Common myeloid progenitor, CD34-positive (primary cell): ENCODE data around the gene ENDOU.

Experiments
- CTCF ChIA-PET: fragments of 350-600 bp; sonication (Branson Sonifier 250); formaldehyde crosslinking; loops from one replicate; lab custom pipeline; 2021; ENCODE audit warnings: antibody characterized with exemption; lab: Charles Lee
- POLR2A ChIA-PET: fragments of 350-600 bp; sonication (Branson Sonifier 250); formaldehyde crosslinking; loops from one replicate; lab custom pipeline; 2021; ENCODE audit warnings: antibody characterized with exemption; lab: Charles Lee
- DNase-seq, 3 donors: peaks; one replicate each; pipeline versions ENCODE4 v3.0.0 to v3.0.0-alpha.2; 2013
- H3K27ac ChIP-seq, 2 experiments: 1 replicate in 1 of 2; 2 replicates in 1 of 2; pipeline ENCODE4 v1.7.0; 2013; ENCODE audit warnings: inconsistent platforms in 2 of 2, low read length in 2 of 2, mild to moderate bottlenecking in 2 of 2, low read depth in 1 of 2, moderate library complexity in 1 of 2; ENCODE audit not compliant: severe bottlenecking in 2 of 2, insufficient read depth in 1 of 2, poor library complexity in 1 of 2
- H3K27me3 ChIP-seq, 5 experiments: replicated peaks in 2 of 5; 1 replicate in 3 of 5; 2 replicates in 2 of 5; pipeline versions ENCODE4 v1.6.1 to v1.7.0; 2013; ENCODE audit warnings: low read length in 4 of 5, mild to moderate bottlenecking in 2 of 5, moderate library complexity in 2 of 5, inconsistent platforms in 1 of 5; ENCODE audit not compliant: insufficient read depth in 5 of 5, control insufficient read depth in 4 of 5
- H3K36me3 ChIP-seq, 4 experiments: 1 replicate in 2 of 4; 2 replicates in 2 of 4; pipeline versions ENCODE4 v1.6.1 to v1.7.0; 2013; ENCODE audit warnings: low read length in 3 of 4, control low read depth in 1 of 4, mild to moderate bottlenecking in 1 of 4; ENCODE audit not compliant: control insufficient read depth in 4 of 4, insufficient read depth in 4 of 4
- H3K4me1 ChIP-seq, 4 experiments: 1 replicate in 3 of 4; 2 replicates in 1 of 4; pipeline versions ENCODE4 v1.6.1 to v1.7.1; 2013; ENCODE audit warnings: low read length in 3 of 4, mild to moderate bottlenecking in 3 of 4, control low read depth in 1 of 4, inconsistent platforms in 1 of 4, moderate library complexity in 1 of 4; ENCODE audit not compliant: control insufficient read depth in 4 of 4, insufficient read depth in 4 of 4; ENCODE audit errors: control extremely low read depth in 1 of 4
- H3K4me3 ChIP-seq, 7 experiments: 1 replicate in 4 of 7; 2 replicates in 3 of 7; pipeline versions ENCODE4 v1.5.1 to v1.7.0; 2013; ENCODE audit warnings: mild to moderate bottlenecking in 7 of 7, low read length in 6 of 7, moderate library complexity in 6 of 7, inconsistent platforms in 2 of 7, low read depth in 2 of 7, control low read depth in 1 of 7; ENCODE audit not compliant: insufficient read depth in 4 of 7, control insufficient read depth in 1 of 7; ENCODE audit errors: extremely low read depth in 1 of 7
- H3K9me3 ChIP-seq, 5 experiments: 1 replicate in 4 of 5; 2 replicates in 1 of 5; pipeline versions ENCODE4 v1.6.1 to v1.7.1; 2013; ENCODE audit warnings: low read length in 4 of 5, mild to moderate bottlenecking in 2 of 5, inconsistent platforms in 1 of 5, low read depth in 1 of 5, moderate library complexity in 1 of 5; ENCODE audit not compliant: control insufficient read depth in 4 of 5, insufficient read depth in 2 of 5; ENCODE audit errors: control extremely low read depth in 1 of 5
- WGBS: methylation state at CpG from one replicate; pipeline ENCODE4 v1.1.5; 2013; ENCODE audit not compliant: insufficient coverage; 5-methylcytosine and 5-hydroxymethylcytosine counted together

The ENDOU gene

DNA sequence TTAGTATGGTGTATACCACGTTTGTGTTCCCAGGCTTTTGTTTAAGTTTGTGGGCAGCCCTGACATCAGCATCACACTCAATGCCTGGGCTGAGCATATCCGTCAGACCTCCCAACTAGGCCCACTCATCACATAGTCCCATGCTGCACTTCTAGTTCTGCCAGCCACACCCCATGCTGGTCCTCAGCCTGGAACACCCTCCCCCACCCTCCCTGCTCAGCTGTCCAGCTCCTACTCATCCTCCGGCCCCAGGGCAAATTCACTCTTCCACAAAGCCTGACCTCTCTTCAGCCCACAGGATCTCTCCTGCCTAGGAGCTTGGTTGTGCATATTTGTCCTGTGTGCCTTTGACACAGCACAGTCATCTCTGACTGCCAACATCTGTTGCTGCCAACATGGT, 3.9 kb upstream of the ENDOU start:
- POLR2A ChIA-PET: no interaction called here
- no peaks in the 10 kb centered on the region for H3K4me1 ChIP-seq
- CTCF ChIA-PET: interaction anchor here (1.2 to 35.4 kb wide), 5 partner anchors 12 to 113 kb away, joined by 3 to 1109 read pairs (median 55); partner anchors contain the start of gene SLC48A1
- no peak overlapping the region for H3K4me3 ChIP-seq
- H3K36me3 ChIP-seq: no peaks in the 10 kb centered on the region
- no peak for DNase-seq
- no peaks in the 10 kb centered on the region for H3K27me3 ChIP-seq
- H3K9me3 ChIP-seq: no peaks in the 10 kb centered on the region
- whole genome bisulfite sequencing: 90% methylated on average over 3 of the region's 3 CpGs
- no peak overlapping the region for H3K27ac ChIP-seq

DNA sequence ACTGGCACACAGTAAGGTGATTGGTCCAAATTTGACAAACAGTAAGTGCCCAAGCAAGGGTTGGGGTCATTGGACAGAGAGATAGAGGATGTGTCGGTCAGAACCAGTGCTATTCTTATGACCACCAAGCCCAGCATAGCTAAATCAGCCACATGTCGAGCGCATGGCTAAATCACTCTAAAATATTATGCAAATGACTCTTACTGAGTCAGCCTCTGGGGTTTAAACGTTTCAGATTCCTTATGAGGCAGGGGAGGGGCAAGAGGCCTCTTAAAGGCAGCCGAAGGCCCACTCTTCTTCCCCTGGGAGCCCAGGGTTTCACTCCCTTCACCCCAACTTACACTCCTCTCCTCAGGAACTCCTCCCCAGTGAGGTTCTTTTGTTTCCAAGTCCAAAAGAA, 603 bp upstream of the ENDOU start:
- peaks cover 0 to 5% (median under 1%) of the 10 kb centered on the region in 4 experiments for H3K36me3 ChIP-seq
- WGBS: 83% methylated on average over 5 of the region's 5 CpGs
- peaks cover 0 to 12% (median 8%) of the 10 kb centered on the region in 4 experiments for H3K4me1 ChIP-seq
- H3K27me3 ChIP-seq: peaks cover 0 to under 1% (median 0%) of the 10 kb centered on the region in 5 experiments
- ChIA-PET CTCF (interaction anchor here (0.8 to 23.2 kb wide), 6 partner anchors 11 to 112 kb away, joined by 3 to 664 read pairs (median 11); partner anchors contain the start of gene SLC48A1), POLR2A (no interaction called here)
- H3K9me3 ChIP-seq: no peaks in the 10 kb centered on the region
- DNase-seq: no peak
- H3K27ac ChIP-seq: no peak overlapping the region
- H3K4me3 ChIP-seq: no peak overlapping the region

DNA sequence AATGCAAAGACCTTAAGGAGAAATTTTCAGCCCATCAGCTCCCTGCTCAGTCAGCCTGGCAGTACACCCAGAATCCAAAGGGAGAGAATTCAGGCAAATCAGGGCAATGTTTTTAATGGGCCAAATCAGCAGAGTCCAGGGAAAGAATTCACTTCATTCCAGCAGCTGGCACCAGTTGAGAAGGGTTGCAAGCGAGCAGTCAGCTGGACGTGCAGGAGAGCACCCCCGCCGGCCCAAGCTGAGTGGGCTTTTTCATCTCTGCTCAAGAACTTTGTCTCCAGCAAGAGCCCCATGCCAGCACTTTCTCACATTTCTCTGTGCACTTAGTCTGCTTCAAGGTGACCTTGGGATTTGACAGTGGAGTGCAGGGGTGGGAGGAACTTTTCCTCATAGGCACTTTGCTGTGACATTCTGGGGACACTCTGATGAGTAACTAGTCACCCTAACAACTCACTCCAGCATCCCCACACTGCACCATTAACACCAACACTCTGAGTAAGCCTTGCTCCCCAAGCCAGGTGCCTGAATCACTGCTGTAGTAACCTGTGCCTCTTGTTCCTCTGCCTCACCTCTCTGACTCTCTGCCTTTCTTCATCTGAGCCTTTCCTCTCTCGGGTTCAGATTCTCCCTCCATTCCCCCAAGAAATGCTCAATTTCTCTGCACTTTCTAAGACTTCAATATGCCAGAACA, 2.2 kb downstream of the ENDOU start:
- ChIA-PET POLR2A (interaction anchor here (0.9 kb wide), 1 partner anchor 18 kb away, joined by 3 read pairs; no protein-coding TSS in a partner anchor), CTCF (interaction anchor here (0.8 to 23.2 kb wide), 9 partner anchors 8 to 112 kb away, joined by 3 to 664 read pairs (median 5); partner anchors contain the start of gene SLC48A1)
- Histone ChIP-seq H3K4me1 (peaks cover 0 to 20% (median 13%) of the 10 kb centered on the region in 4 experiments), H3K27ac (no peak overlapping the region), H3K36me3 (peaks cover 0 to 5% (median under 1%) of the 10 kb centered on the region in 4 experiments), H3K9me3 (no peaks in the 10 kb centered on the region), H3K4me3 (no peak overlapping the region), H3K27me3 (peaks cover 0 to 2% (median 0%) of the 10 kb centered on the region in 5 experiments)
- DNase-seq: no peak
- WGBS: 96% methylated on average over 3 of the region's 5 CpGs

DNA sequence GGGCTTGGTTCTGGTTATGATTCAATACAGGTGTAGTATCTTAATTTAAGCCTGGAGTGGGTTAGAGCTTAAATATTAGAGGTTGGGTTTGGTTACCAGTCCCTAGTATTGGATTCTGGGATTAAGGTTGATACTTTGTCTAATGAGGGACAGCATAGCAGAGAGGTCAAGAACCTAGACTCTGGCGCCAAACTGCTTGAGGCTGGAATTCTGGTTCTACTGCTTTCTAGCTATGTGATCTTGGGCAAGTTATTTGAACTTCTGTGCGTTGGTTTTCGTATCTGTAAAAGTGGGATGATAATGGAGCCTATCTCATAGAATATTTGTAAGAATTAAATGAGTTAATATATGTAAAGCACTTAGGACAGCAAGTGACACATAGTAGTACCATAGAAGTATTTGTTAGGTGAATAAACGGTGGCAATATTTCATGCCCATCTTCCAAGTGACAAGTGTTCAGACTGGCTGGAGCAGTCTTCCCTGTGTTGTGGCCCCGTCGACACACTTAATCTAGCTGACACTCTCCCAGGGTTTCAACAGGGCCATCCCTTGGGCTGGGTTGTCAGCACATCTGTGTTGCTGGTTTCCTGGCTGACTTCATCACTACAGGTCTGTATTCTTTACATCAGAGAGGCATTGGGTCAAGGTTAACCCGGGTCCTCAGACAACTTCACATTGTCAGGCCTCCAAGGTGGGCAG, 3.0 kb downstream of the ENDOU start:
- DNase-seq: no peak
- Histone ChIP-seq H3K4me3 (no peak overlapping the region), H3K27me3 (peaks cover 0 to 2% (median 0%) of the 10 kb centered on the region in 5 experiments), H3K4me1 (peaks cover under 1 to 28% (median 21%) of the 10 kb centered on the region in 4 experiments), H3K36me3 (peaks cover 0 to 5% (median under 1%) of the 10 kb centered on the region in 4 experiments), H3K9me3 (no peaks in the 10 kb centered on the region), H3K27ac (no peak overlapping the region)
- ChIA-PET CTCF (interaction anchor here (1.4 to 23.2 kb wide), 5 partner anchors 14 to 113 kb away, joined by 3 to 664 read pairs (median 73); partner anchors contain the start of gene SLC48A1), POLR2A (no interaction called here)
- 100% methylated on average over 3 of the region's 7 CpGs for WGBS

DNA sequence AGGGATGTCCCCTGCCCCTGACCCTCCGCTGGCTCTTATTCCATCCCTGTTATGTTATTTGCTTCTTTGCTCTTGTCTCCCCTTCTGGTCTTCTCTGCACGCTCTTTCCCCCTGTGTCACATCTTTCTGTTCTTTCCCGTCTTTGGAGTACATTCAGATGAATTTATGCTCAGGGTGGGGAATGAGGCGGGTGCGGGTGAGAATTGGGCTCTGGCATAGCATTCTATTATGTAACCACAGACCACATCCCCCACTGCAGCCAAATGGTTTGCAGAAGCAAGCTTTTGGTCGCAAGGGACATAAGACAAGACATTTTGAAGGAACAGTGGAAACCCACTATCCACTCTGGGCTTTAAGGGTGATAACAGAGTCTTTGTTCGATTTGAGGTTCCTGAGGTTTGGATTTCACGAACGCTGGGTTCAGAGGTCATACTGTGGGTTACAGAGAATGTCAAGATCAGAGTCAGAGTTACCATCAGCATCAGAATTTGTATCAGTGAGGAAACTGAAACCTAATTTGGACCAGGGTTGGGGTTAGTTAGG, 3.8 kb downstream of the ENDOU start:
- CTCF ChIA-PET: interaction anchor here (1.0 to 23.2 kb wide), 4 partner anchors 21 to 114 kb away, joined by 3 to 664 read pairs (median 140); partner anchors contain the start of gene SLC48A1
- H3K4me1 ChIP-seq: peaks cover 2 to 36% (median 28%) of the 10 kb centered on the region in 4 experiments
- peaks cover 0 to 5% (median under 1%) of the 10 kb centered on the region in 4 experiments for H3K36me3 ChIP-seq
- no peak overlapping the region for H3K27ac ChIP-seq
- H3K4me3 ChIP-seq: peak overlapping the region in 1 of 7 experiments; percentile 6
- H3K9me3 ChIP-seq: no peaks in the 10 kb centered on the region
- POLR2A ChIA-PET: no interaction called here
- peak; percentile 50 to 88 (median 88) for DNase-seq
- H3K27me3 ChIP-seq: peaks cover 0 to 2% (median 0%) of the 10 kb centered on the region in 5 experiments
- 18% methylated on average over 4 of the region's 9 CpGs for WGBS

DNA sequence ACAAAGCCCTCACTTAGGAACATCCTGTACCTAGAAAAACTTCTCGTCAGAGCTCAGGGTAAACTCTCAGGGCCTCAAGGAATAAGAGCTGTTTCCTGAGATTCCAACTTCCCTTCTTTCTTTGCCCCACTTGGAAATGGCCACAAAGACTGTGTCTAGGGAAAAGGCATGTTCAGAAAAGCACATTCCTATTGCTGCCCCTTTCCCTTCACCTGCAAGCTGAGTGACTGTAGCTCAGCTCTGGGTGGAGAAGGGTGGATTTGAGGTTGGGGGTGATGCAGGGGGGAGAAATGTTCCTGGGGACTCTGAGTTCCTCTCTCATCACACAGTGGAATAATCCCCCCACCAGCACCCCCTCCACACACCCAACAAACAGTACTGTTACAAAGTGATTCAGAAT, 6.8 kb downstream of the ENDOU start:
- Histone ChIP-seq H3K27ac (no peak overlapping the region), H3K9me3 (no peaks in the 10 kb centered on the region), H3K36me3 (peaks cover 0 to 5% (median under 1%) of the 10 kb centered on the region in 4 experiments), H3K4me3 (no peak overlapping the region), H3K4me1 (peaks cover 2 to 45% (median 30%) of the 10 kb centered on the region in 4 experiments), H3K27me3 (peaks cover 0 to 2% (median 0%) of the 10 kb centered on the region in 5 experiments)
- CTCF ChIA-PET: interaction anchor here (1.0 to 23.2 kb wide), 8 partner anchors 8 to 117 kb away, joined by 3 to 664 read pairs (median 82); partner anchors contain the start of genes RAPGEF3 and SLC48A1
- WGBS: 100% methylated on average over 1 of the region's 1 CpG
- DNase-seq: no peak
- POLR2A ChIA-PET: no interaction called here
